GM12874 (cell line): ENCODE data around the gene GYS2.

Source experiments
- TF ChIP-seq, protein P1 (sequence below): IDR thresholded peaks from 2 replicates; pipeline ENCODE4 v1.5.1; 2011; ENCODE audit warnings: low read depth, mild to moderate bottlenecking, control low read depth, low read length, moderate library complexity; ENCODE audit not compliant: insufficient read depth

GYS2 gene

DNA sequence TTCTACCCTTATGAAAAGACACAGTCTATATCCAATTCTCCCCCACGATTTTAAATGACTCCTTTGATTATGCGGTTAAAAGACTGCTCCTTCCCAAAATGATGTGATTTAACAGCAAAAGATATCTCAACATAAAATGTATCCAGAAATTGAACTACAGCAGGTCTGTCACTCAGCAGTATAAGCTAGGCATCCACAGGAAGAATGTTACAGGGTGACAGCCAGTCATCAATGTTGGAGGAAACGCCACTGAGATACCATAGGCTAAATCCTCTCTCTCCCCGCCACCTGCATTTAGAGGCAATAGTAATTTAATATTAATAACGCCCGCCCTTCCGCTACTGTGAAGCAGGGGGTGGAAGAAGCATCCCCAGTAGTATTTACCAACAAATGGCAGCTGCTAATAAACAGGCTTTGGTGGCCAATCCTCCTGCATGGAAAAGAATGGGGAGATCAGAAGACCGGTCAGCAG, 103.8 kb downstream of the GYS2 start:
- TF ChIP-seq, protein P1, sequence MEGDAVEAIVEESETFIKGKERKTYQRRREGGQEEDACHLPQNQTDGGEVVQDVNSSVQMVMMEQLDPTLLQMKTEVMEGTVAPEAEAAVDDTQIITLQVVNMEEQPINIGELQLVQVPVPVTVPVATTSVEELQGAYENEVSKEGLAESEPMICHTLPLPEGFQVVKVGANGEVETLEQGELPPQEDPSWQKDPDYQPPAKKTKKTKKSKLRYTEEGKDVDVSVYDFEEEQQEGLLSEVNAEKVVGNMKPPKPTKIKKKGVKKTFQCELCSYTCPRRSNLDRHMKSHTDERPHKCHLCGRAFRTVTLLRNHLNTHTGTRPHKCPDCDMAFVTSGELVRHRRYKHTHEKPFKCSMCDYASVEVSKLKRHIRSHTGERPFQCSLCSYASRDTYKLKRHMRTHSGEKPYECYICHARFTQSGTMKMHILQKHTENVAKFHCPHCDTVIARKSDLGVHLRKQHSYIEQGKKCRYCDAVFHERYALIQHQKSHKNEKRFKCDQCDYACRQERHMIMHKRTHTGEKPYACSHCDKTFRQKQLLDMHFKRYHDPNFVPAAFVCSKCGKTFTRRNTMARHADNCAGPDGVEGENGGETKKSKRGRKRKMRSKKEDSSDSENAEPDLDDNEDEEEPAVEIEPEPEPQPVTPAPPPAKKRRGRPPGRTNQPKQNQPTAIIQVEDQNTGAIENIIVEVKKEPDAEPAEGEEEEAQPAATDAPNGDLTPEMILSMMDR, result no peak

DNA sequence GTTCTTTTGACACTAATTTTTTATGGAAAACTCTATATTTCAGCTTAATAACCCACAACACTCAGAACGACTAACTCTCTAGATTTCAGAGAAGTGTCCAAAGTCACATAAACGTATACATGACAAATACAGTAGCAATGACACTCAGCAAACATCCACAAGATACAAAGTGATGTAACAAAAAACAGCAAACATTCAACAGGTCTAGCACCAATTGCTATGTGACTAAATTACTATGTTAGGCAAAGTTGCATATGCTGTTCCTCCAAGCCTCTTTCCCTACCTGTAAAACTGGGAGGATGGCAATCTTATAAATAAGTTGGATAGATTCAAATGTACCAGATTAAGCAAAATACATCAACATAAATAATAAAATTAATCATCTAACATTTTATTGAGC, 104.9 kb downstream of the GYS2 start:
- TF ChIP-seq, protein P1, result no peak
